Measurements from ENCODE around the gene LAYN. TPM values are rescaled to one million over a fixed set of nuclear protein-coding genes. Genes with fewer than 3 reads are reported as not detected.

Gene LAYN
- total RNA-seq, 1 experiment from 2014 or later: 57.3 TPM

DNA sequence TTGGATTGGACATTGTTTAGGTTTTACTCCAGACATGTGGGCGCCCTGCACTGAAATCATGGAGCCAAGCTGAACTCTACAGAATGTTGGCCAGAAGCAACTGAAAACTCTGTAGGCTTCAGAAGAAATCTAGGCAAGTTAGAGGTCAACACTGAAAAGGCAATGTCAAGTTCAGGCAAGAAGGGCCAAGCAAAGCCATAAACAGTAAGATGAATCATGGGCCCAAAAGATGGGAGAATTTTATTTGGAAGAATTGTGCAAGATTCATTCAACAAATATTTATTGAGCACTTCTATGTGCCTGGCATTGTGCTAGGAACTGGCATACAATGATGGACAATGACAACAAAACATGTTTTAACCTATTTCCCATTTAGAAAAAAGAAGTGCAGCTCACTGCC lies 15.1 kb upstream of the LAYN start:
- peak; percentile 32 for DNase-seq
- Histone ChIP-seq H3K36me3 (no peaks in the 10 kb centered on the region), H3K4me3 (no peak overlapping the region), H3K27me3 (no peaks in the 10 kb centered on the region), H3K9me3 (no peaks in the 10 kb centered on the region)

DNA sequence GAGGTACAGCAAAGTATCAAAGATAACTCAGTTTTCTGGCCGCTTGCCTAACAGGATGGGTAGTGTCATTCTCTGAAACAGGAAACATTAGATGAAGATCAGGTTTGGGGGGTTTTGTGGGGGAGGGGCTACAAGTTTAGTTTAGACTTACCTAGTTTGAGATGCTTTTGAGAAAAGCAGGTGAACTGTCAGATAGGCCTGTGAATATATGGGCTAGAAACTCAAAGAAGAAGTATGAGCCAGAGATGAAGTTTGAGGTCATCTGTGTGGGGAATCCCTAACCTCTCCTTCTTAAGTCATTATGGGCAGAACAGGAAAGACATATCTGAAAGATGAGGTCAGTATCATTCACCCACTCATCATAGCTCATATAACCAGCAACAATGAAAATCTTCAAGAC lies 14.0 kb upstream of the LAYN start:
- Histone ChIP-seq H3K36me3 (no peaks in the 10 kb centered on the region), H3K9me3 (no peaks in the 10 kb centered on the region), H3K27me3 (no peaks in the 10 kb centered on the region), H3K4me3 (no peak overlapping the region)
- no peak for DNase-seq

DNA sequence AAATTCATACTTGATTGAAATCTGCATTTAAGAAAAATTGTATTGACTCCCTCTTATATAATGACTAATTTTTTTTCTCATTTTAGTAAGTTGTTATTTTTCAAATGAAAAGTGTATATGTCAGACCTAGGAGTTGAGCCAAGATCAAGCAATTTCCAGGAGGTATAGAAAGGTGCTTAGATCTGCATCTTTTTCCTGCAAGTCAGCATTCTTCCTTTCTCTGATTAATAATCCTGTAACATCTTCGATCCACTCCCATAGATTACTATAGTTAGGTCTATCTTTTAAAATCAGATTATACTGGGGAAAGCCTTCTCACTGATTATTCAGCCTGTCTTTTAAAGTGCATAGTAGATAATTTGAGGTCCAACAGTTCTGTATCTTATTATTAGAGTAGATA lies 13.2 kb upstream of the LAYN start:
- Histone ChIP-seq H3K36me3 (no peaks in the 10 kb centered on the region), H3K4me3 (no peak overlapping the region), H3K9me3 (0 out of 2 replicates have a peak, but pooled peaks cover 4% of the 10 kb centered on the region), H3K27me3 (no peaks in the 10 kb centered on the region)
- no peak for DNase-seq

DNA sequence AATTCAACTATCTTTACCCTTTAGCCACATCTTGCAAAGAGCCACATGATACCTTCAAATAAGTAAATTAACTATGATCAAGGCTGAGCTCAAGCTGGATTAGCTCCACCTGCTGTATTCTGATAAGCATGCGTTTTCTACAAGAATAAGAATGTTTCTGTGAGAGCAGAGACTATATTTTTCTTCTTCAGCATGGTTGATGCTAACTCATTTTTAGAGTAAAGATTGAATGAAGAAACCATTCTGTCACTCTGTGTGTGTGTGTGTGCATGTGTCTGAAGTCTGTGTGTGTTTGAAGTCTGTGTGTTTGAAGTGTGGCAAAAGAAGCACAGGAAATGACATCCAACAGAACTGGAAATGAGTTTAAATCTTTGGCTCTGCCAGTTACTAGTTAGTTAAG lies 12.0 kb upstream of the LAYN start:
- Histone ChIP-seq H3K27me3 (no peaks in the 10 kb centered on the region), H3K36me3 (no peaks in the 10 kb centered on the region), H3K9me3 (0 out of 2 replicates have a peak, but pooled peaks cover 5% of the 10 kb centered on the region), H3K4me3 (no peak overlapping the region)
- no peak for DNase-seq

DNA sequence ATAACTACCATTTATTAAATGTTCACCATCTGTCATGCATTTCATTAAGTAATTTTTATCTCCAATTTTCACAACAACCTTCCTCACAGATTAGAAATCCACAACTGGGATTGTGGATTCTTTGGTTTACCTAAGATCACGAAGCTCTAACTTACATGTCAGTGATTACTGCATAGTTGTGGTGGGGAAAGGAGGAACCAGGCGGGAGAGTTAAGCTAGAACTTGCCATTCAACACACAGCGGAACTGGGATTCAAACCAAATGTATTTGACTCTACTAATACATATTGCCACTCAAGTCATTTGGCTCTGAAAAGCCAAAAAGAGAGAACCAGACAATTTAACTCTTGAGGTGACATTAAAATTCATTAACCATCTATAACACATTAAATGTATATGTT lies 10.4 kb upstream of the LAYN start:
- DNase-seq: no peak
- H3K9me3 ChIP-seq: 0 out of 2 replicates have a peak, but pooled peaks cover 5% of the 10 kb centered on the region
- no peak overlapping the region for H3K4me3 ChIP-seq
- H3K36me3 ChIP-seq: no peaks in the 10 kb centered on the region
- no peaks in the 10 kb centered on the region for H3K27me3 ChIP-seq

DNA sequence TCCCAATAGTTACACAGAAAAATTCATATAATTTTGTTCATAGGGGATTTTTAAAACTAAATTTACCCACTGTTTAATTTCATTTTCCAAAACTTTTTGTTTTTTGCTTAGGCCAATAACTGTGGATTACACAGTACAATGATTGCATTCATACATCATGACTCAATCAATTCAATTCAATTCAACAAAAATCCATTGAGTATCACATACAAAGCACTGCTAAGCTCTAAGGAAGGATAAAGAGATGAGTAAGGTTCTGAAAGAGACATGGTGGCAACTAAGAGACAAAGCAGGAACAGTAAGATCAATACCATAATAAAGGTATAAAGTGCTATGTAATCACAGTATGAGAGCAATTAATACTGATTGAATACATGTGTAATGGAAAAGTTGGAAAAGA lies 9.4 kb upstream of the LAYN start:
- H3K27me3 ChIP-seq: no peaks in the 10 kb centered on the region
- no peaks in the 10 kb centered on the region for H3K36me3 ChIP-seq
- DNase-seq: no peak
- 0 out of 2 replicates have a peak, but pooled peaks cover 5% of the 10 kb centered on the region for H3K9me3 ChIP-seq
- H3K4me3 ChIP-seq: no peak overlapping the region

DNA sequence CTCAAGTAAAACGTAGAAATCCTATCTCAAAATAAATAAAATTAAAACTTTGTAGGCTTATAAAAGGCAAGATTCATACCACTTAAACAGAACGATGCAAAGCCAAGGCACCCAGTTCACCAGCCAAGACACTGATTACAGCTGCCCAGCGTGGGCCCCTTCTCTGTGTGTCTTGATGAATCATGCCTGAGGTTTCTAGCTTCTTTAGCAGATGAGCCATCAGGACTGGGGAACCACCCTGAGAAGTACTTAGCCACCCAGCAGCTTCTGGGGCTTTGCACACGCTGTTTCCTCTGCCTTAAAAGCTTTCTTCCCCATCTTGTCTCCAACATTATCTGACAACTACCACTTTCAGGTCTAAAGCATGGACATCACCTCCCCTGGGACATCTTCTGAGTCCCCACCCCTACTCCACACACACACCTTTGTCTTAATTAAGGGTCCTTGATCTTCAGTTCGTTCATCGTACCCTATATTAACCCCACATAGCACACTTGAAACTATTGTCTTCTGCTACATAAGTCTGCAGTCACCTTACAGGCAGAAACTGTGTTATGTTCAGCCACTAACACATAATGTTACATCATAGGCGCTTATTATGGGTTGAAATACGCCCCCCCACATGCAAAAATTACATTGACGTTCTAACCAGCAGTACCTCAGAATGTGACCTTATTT lies 8.7 kb upstream of the LAYN start:
- Histone ChIP-seq H3K9me3 (0 out of 2 replicates have a peak, but pooled peaks cover 5% of the 10 kb centered on the region), H3K36me3 (no peaks in the 10 kb centered on the region), H3K4me3 (no peak overlapping the region), H3K27me3 (no peaks in the 10 kb centered on the region)
- DNase-seq: peak; percentile 88

DNA sequence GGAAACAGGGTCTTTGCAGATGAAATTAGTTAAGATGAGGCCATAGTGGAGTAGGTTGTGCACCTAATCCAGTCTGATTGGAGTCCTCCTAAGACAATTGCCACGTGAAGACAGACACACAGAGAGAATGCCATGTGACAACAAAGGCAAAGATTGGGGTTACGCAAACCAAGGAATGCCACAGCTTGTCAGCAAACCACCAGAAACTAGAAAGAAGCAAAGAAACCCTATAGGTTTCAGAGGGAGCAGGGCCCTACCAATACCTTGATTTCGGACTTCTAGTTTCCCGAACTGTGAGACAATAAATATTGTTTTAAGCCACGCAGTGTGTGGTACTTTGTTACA lies 8.2 kb upstream of the LAYN start:
- Histone ChIP-seq H3K27me3 (no peaks in the 10 kb centered on the region), H3K4me3 (no peak overlapping the region), H3K9me3 (0 out of 2 replicates have a peak, but pooled peaks cover 5% of the 10 kb centered on the region), H3K36me3 (no peaks in the 10 kb centered on the region)
- no peak for DNase-seq

DNA sequence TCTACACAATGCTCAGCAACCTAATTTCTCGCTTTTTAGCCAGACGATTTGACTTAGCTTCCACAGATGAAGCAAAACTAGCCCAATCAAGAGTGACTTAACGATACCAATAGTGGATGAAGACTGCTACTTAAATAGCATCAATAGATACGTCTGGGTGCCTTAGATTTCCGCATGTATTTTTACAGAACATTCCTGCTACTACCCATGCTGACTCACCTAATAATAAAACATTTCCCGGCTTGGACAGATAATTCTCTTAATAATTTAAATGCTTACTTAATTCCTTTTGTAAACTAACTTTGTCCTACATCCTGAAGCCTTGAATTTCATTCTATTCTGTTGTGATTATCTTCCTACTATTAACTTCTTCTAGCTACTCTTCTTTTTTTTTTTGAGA lies 5.2 kb upstream of the LAYN start:
- H3K9me3 ChIP-seq: peaks cover 7% of the 10 kb centered on the region; the same call in 1 of the 2 replicates
- no peak overlapping the region for H3K4me3 ChIP-seq
- H3K36me3 ChIP-seq: no peaks in the 10 kb centered on the region
- H3K27me3 ChIP-seq: no peaks in the 10 kb centered on the region
- DNase-seq: no peak

DNA sequence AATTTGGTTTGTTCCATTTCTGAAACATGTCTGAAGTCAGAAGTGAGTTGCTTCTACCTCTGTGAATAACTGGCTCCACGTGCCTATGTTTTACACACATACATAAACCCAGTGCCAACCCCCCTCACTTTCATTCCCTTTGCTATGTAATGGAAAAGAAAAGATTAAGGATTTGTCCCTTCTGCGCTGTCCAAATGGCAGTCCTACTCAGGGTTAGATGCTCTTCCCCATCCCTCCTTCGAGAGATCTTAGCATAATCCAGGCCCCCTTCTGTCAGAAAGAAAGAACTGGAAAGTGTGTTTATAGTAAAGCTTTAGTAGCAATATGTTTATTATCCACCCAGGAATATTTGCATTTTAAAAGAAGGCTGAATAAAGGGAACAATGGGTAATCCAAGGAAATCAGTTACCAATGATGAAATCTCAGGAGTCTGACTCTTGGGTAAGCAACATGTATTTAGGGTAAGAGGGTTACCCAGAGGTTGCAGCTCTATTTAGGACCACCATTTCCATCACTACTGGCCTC lies 3.1 kb upstream of the LAYN start:
- Histone ChIP-seq H3K4me3 (no peak overlapping the region), H3K9me3 (peaks cover 2% of the 10 kb centered on the region; the same call in 1 of the 2 replicates), H3K27me3 (no peaks in the 10 kb centered on the region), H3K36me3 (peaks cover 5% of the 10 kb centered on the region)
- DNase-seq: no peak

DNA sequence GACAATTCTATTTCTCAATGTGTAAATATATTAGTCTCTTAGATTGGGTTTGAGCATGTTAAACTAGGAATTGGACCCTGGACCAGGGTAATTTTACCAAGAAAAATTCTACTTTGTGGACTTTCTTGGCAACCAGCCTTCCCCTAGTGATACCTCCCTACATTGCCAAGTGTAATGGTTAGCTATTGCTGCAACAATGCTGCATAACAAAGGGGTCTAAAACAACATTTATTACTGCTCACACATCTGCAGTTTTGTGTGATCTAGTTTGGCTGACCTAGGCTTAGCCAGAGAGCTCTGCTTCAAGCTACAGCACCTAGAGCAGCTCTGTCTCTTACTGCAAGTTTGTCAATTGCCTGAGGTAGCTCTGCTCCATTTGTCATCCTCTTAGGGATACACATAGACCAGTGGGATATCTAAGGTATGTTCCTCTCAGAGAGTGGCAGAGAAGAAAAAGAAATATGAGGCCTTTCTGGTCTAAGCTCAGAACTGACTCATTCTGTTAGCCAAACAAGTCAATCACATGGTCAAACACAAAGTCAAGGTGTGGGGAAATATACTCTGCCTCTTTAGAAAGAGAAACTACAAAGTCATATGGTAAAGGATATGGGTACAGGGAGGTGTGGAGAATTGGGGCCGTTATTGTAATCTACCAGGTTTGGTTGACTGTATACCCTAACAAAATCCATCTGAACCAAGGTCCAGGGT lies 2.0 kb upstream of the LAYN start:
- Histone ChIP-seq H3K4me3 (no peak overlapping the region), H3K27me3 (no peaks in the 10 kb centered on the region), H3K9me3 (peaks cover 2% of the 10 kb centered on the region; the same call in 1 of the 2 replicates), H3K36me3 (peaks cover 11% of the 10 kb centered on the region)
- DNase-seq: no peak

DNA sequence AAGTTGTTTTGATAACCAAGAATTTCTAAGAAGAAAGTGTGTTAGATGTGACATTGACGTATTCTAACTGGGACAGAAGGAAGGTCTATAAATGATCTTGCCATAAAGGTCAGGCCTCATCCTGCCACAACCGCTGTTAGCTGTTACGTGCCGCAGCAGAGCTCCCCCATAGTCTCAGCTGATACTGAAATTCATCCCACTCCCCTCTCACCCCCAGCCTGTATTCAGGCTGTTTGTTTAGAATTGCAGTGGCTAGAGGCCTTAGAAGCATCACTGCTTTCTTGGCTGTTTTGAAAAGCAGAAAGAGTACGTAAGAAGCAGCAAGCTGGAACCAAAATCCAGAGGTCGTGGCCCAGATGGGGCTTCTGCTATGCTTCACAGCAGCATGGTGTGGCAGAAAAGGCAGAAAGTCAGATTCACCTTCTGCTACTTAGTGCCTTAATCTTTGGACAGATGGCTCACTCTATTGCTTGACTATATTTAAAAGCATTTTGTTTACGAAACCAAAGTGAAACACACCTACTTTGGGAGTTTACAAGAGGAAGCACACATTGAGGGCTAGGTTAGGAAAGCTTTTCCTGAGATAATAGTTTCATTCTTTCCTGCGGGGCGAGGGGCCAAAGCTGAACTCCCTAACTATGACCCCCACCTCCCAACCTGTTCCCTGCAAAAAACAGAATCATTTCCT lies 950 bp upstream of the LAYN start:
- H3K27me3 ChIP-seq: no peaks in the 10 kb centered on the region
- H3K36me3 ChIP-seq: peaks cover 13% of the 10 kb centered on the region
- peaks cover 2% of the 10 kb centered on the region; the same call in 1 of the 2 replicates for H3K9me3 ChIP-seq
- peak overlapping the region; percentile 59; the same call in 1 of the 2 replicates for H3K4me3 ChIP-seq
- DNase-seq: no peak

DNA sequence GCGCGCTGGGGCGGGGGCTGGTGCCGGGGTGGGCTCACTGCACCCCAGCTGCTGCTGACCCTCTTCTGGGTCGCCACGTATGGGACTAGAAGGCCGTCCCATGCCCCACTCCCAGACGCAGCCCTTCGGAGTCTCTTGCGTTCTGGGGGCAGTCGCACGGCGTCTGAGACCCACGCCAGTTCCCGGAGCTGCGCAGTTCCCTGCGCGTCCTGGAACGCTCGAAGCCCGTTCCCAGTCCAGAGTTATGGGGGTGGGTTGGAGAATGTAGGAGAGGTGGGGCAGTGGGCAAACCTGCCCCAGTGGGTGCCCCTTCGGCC lies 375 bp downstream of the LAYN start:
- Histone ChIP-seq H3K4me3 (peak overlapping the region; percentile 59), H3K9me3 (peaks cover 2% of the 10 kb centered on the region; the same call in 1 of the 2 replicates), H3K27me3 (no peaks in the 10 kb centered on the region), H3K36me3 (peaks cover 23% of the 10 kb centered on the region)
- DNase-seq: no peak

DNA sequence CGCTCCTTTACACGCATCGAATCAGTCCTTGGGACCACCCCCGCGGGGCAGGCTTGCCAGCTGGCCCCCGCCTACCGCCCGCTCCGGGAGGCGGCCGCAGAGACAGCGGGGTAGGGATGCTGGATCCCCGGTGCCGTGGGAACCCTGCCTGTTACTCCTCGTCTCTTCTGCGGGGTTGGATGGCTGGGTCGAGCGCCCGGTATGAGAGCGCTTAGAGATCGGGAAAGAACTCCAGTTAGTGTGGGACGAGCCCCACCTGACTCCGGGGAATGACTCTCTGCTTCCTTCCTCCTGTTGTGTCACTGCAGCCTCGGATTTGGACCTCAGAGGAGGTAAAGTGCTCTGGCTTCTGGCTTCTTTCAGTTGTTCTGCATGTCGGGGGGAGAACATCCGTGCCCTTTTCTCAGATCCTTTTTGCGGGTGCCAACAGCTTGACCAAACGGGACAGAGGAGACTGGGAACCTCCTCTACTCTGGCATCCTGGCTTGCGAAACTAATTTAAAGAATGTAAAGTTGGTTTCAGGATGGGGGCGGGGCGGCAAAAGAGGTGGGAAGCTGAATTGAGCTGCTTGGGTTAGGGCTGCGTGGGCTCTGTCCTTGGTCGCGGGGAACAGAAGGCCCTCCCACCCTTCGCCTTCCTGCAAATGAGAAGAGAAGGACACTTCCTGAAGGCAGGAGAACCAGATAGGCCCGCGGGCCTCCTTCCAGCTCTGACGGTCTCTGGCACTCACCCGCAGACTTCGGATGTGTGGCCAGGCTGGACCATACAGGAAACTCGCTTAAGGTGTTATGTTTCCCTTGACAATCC lies 938 bp downstream of the LAYN start:
- peaks cover 27% of the 10 kb centered on the region for H3K36me3 ChIP-seq
- peaks cover 2% of the 10 kb centered on the region; the same call in 1 of the 2 replicates for H3K9me3 ChIP-seq
- H3K4me3 ChIP-seq: peak overlapping the region; percentile 59
- peak; percentile 86 for DNase-seq
- no peaks in the 10 kb centered on the region for H3K27me3 ChIP-seq

DNA sequence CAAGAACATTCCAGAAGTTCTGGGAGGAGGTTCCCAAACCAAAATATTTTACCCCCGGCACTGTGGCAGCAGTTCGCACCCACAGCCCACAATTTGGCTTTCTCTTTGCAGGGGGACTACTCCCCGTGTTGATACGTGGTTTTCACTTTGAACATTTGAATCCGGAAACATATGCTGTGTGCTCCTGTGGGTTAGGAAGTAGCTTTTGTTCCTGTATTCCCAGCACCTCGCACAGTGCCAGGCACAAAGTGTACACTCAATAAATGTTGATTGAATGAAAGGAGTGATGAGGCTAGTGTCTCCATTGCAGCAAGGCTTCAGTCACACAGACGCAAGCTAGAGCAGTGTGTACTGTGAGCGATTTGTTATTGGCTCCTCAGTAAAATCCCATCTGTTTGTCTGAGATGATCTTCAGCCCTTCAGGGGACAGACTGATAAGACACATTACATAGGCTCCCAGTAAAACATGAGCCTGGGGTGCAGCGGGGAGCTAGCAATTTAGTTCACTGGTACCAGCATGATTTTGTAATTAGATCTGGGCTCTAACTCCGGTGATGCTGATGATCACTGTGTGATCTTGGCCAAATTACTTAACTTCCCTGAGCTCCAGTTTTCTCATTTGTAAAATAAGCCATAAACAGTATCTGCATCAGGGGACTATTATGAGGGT lies 2.2 kb downstream of the LAYN start:
- H3K9me3 ChIP-seq: peaks cover 2% of the 10 kb centered on the region; the same call in 1 of the 2 replicates
- no peak for DNase-seq
- no peaks in the 10 kb centered on the region for H3K27me3 ChIP-seq
- peaks cover 33% of the 10 kb centered on the region for H3K36me3 ChIP-seq
- no peak overlapping the region; the same call in 1 of the 2 replicates for H3K4me3 ChIP-seq

DNA sequence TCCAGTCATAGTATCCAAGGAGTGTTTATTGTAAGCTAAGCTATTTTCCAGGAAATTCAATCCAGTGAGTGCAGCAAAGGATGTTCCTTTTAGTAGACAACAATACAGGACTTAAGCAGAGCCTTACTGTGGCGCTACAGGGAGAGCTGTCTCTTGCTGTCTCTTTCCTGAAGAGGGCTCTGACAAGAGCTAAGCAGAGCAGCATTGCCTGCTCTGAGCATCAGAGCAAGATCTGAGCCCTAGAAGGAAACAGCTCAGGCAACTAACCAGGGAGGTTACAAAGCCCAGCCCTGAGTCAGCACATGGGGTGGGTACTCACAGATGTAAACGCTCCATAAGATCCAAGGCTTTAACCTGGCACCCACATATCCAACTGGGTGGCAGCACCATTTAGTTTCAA lies 8.0 kb downstream of the LAYN start:
- H3K36me3 ChIP-seq: peaks cover 43% of the 10 kb centered on the region
- H3K9me3 ChIP-seq: no peaks in the 10 kb centered on the region
- DNase-seq: no peak

More for the DNA sequence above, 8.0 kb downstream of the LAYN start:
- no peaks in the 10 kb centered on the region for H3K27me3 ChIP-seq
- H3K4me3 ChIP-seq: no peak overlapping the region

Data from MG63 (cell line).